ENCODE measurements around the gene ATP1A2.

The ATP1A2 gene

DNA sequence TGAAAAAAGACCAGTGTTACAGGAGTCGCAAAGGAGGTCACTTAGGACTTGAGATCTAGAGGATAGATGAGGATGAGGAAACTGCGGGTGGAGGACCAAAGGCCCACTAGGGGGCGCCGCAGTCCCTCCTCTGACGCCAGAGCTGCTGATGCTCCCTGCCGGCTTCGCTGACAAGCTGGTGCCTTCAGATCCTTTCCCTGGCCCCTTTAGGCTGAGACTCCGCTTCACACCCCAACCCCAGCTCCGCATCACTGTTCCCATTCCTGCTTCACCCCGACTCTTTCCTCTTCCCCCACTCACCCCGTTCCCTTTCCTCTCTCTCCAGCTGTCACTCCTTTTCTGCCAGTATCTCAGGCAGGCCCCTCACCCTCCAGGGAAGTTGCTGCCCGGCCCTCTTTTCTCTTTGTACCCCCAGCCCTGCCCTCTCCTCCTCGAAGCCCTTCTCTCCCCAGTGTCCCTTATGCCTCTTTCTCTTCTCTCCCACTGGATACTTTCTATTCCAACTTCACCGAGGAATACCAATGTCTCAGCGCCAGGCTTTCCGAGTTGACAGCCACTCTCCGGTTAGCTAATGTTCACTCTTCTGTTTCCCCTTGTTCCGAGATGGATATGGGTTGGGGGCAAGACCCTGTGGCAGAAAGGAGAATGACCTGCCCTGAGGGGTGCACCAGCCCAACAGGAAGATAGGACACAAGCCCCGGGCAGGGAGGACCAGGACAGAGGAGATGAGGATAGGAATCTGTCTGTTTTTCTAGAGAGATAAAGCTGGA lies 29.7 kb upstream of the ATP1A2 start:
- Histone ChIP-seq H3K9me3 (ENCODE audit: control insufficient read depth in 2 of 2, low read length in 2 of 2) (no peaks in the 10 kb centered on the region), H3K4me3 (ENCODE audit: low read length in 2 of 2) (no peak overlapping the region), H3K9ac (ENCODE audit: low read depth in 1 of 2, low read length in 2 of 2) (no peak overlapping the region), H3K36me3 (ENCODE audit: control insufficient read depth in 2 of 2, insufficient read depth in 2 of 2, low read length in 2 of 2) (peaks cover 6 to 7% of the 10 kb centered on the region in 2 donors), H3K27ac (ENCODE audit: low read depth in 2 of 2, low read length in 2 of 2) (peak overlapping the region in 1 of 2 donors; percentile 28), H3K4me1 (ENCODE audit: control insufficient read depth in 2 of 2, insufficient read depth in 2 of 2, low read length in 2 of 2) (peaks cover 0 to 4% of the 10 kb centered on the region in 2 donors), H3K27me3 (ENCODE audit: control insufficient read depth in 2 of 2, insufficient read depth in 2 of 2, low read length in 2 of 2) (peaks cover 13 to 23% of the 10 kb centered on the region in 2 donors)

DNA sequence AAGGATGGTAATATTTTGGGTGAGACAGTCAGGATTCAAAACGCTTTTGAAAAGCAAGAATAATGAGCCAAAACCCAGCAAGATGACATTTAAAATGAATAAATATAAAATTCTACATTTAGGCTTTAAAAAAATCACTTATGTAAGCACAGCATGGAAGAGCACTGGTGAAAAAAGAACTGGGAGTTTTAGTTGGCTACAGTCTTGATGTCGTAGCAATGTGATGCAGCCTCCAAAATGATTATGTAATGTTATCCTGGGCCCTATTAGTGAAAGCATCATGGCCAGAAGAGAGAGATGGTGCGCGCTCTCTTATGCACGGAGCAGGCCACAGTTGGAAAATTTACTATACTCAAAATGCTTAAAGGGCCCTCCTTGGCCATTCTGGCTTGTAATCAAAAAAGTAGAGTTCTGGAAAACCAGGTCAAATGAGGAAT lies 29.1 kb upstream of the ATP1A2 start:
- Histone ChIP-seq H3K4me1 (ENCODE audit: control insufficient read depth in 2 of 2, insufficient read depth in 2 of 2, low read length in 2 of 2) (peaks cover 0 to 4% of the 10 kb centered on the region in 2 donors), H3K36me3 (ENCODE audit: control insufficient read depth in 2 of 2, insufficient read depth in 2 of 2, low read length in 2 of 2) (peaks cover 7 to 8% of the 10 kb centered on the region in 2 donors), H3K27me3 (ENCODE audit: control insufficient read depth in 2 of 2, insufficient read depth in 2 of 2, low read length in 2 of 2) (peaks cover 12 to 17% of the 10 kb centered on the region in 2 donors), H3K9ac (ENCODE audit: low read depth in 1 of 2, low read length in 2 of 2) (no peak overlapping the region), H3K9me3 (ENCODE audit: control insufficient read depth in 2 of 2, low read length in 2 of 2) (no peaks in the 10 kb centered on the region), H3K27ac (ENCODE audit: low read depth in 2 of 2, low read length in 2 of 2) (no peak overlapping the region), H3K4me3 (ENCODE audit: low read length in 2 of 2) (no peak overlapping the region)

DNA sequence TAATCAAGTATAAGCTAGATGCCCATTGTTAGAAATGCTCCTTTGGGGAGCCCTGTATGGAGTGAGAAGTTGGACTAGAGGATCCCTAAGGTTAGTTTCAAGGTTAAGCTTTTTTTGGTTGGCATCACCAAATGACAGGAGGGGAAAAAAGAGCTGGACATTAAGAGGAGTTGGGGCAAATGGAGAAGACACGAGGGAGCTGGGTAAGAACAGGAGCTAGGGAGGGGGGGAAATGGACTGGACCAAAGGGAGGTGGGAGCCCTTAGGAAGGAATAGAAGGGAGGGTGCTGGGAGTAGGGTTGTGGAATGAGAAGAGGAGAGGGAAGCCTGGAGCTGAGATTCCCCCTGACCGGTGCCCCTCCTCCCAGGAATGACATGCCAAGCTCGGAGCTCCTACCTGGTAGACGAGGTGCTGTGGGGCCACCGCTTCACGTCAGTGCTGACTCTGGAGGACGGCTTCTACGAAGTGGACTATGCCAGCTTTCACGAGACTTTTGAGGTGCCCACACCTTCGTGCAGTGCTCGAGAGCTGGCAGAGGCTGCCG lies 28.4 kb upstream of the ATP1A2 start:
- Histone ChIP-seq H3K36me3 (ENCODE audit: control insufficient read depth in 2 of 2, insufficient read depth in 2 of 2, low read length in 2 of 2) (peaks cover 9 to 15% of the 10 kb centered on the region in 2 donors), H3K9ac (ENCODE audit: low read depth in 1 of 2, low read length in 2 of 2) (no peak overlapping the region), H3K4me3 (ENCODE audit: low read length in 2 of 2) (no peak overlapping the region), H3K4me1 (ENCODE audit: control insufficient read depth in 2 of 2, insufficient read depth in 2 of 2, low read length in 2 of 2) (peaks cover 0 to 4% of the 10 kb centered on the region in 2 donors), H3K9me3 (ENCODE audit: control insufficient read depth in 2 of 2, low read length in 2 of 2) (no peaks in the 10 kb centered on the region), H3K27me3 (ENCODE audit: control insufficient read depth in 2 of 2, insufficient read depth in 2 of 2, low read length in 2 of 2) (peaks cover 10 to 16% of the 10 kb centered on the region in 2 donors), H3K27ac (ENCODE audit: low read depth in 2 of 2, low read length in 2 of 2) (no peak overlapping the region)

DNA sequence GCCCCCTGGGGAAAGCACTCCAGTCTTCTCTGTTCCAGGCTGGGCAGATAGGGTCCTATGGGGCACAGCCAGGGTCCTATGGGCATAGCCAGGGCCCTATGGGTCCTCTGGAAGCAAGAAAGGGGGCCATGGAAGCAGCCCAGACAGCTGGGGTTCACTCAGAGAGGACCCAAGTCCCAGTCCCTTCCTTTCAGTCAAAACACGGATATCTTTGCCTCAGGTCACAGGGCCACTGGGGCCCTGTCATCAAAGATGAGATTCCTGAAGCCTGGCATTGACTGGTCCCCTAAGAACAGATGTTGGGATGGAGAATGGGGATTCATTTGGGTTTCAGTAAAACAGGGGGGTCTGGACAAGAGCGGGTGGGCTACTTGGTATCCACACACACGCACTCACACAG lies 25.7 kb upstream of the ATP1A2 start:
- Histone ChIP-seq H3K27me3 (ENCODE audit: control insufficient read depth in 2 of 2, insufficient read depth in 2 of 2, low read length in 2 of 2) (no peaks in the 10 kb centered on the region), H3K9me3 (ENCODE audit: control insufficient read depth in 2 of 2, low read length in 2 of 2) (no peaks in the 10 kb centered on the region), H3K4me3 (ENCODE audit: low read length in 2 of 2) (no peak overlapping the region), H3K36me3 (ENCODE audit: control insufficient read depth in 2 of 2, insufficient read depth in 2 of 2, low read length in 2 of 2) (peaks cover 13 to 24% of the 10 kb centered on the region in 2 donors), H3K27ac (ENCODE audit: low read depth in 2 of 2, low read length in 2 of 2) (no peak overlapping the region), H3K9ac (ENCODE audit: low read depth in 1 of 2, low read length in 2 of 2) (no peak overlapping the region), H3K4me1 (ENCODE audit: control insufficient read depth in 2 of 2, insufficient read depth in 2 of 2, low read length in 2 of 2) (peaks cover 17 to 19% of the 10 kb centered on the region in 2 donors)

DNA sequence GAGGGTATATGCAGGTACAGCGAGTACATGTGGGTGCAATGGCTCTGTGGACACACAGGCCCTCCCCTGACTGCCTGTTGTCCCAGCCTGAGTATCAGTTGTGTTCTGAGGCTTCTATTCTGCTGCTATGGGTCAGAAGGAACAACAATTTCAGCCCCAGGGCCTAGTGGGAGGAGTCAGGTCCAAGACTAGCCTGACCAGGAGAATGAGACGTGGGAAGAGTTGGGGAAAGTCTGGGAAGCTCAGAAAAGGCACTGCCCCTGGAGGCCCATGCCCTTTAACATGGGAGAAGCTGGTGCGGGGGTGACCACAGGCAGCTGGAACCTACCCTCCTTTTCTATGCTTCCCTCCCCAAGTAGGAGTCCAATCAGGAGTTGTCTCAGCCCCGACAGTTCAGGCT lies 24.8 kb upstream of the ATP1A2 start:
- Histone ChIP-seq H3K4me3 (ENCODE audit: low read length in 2 of 2) (no peak overlapping the region), H3K9me3 (ENCODE audit: control insufficient read depth in 2 of 2, low read length in 2 of 2) (no peaks in the 10 kb centered on the region), H3K9ac (ENCODE audit: low read depth in 1 of 2, low read length in 2 of 2) (no peak overlapping the region), H3K4me1 (ENCODE audit: control insufficient read depth in 2 of 2, insufficient read depth in 2 of 2, low read length in 2 of 2) (peaks cover 24 to 28% of the 10 kb centered on the region in 2 donors), H3K27me3 (ENCODE audit: control insufficient read depth in 2 of 2, insufficient read depth in 2 of 2, low read length in 2 of 2) (no peaks in the 10 kb centered on the region), H3K27ac (ENCODE audit: low read depth in 2 of 2, low read length in 2 of 2) (no peak overlapping the region), H3K36me3 (ENCODE audit: control insufficient read depth in 2 of 2, insufficient read depth in 2 of 2, low read length in 2 of 2) (peaks cover 15 to 30% of the 10 kb centered on the region in 2 donors)

DNA sequence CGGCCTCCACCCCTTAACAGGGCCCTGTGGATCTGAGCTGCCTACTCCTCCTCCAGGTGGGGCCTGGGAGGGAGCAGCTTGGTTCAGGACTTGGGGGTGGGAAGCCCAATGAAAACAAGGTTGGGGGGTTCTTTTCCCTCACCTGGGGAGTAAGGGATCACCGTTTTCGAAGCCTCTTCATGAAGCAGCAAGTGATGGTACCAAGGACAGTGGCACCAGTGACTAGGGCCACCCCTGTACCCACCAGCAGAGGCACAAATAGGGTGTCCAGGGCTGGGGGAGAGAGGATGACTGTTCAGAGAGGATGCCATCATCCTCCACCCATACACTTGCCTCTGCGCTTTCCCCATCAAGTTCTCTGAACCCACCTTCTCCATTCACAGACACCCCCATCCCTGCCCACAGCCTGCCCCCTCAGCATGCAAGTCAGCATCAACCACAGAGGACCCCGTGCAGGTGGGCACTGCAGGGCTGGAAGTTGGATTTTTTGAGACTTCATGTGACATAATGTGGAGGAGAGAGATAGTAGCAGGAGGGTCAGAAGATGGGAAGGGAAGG lies 23.8 kb upstream of the ATP1A2 start:
- Histone ChIP-seq H3K36me3 (ENCODE audit: control insufficient read depth in 2 of 2, insufficient read depth in 2 of 2, low read length in 2 of 2) (peaks cover 15 to 30% of the 10 kb centered on the region in 2 donors), H3K27me3 (ENCODE audit: control insufficient read depth in 2 of 2, insufficient read depth in 2 of 2, low read length in 2 of 2) (no peaks in the 10 kb centered on the region), H3K27ac (ENCODE audit: low read depth in 2 of 2, low read length in 2 of 2) (no peak overlapping the region), H3K9ac (ENCODE audit: low read depth in 1 of 2, low read length in 2 of 2) (no peak overlapping the region), H3K4me1 (ENCODE audit: control insufficient read depth in 2 of 2, insufficient read depth in 2 of 2, low read length in 2 of 2) (peaks cover 31 to 37% of the 10 kb centered on the region in 2 donors), H3K4me3 (ENCODE audit: low read length in 2 of 2) (no peak overlapping the region), H3K9me3 (ENCODE audit: control insufficient read depth in 2 of 2, low read length in 2 of 2) (no peaks in the 10 kb centered on the region)

DNA sequence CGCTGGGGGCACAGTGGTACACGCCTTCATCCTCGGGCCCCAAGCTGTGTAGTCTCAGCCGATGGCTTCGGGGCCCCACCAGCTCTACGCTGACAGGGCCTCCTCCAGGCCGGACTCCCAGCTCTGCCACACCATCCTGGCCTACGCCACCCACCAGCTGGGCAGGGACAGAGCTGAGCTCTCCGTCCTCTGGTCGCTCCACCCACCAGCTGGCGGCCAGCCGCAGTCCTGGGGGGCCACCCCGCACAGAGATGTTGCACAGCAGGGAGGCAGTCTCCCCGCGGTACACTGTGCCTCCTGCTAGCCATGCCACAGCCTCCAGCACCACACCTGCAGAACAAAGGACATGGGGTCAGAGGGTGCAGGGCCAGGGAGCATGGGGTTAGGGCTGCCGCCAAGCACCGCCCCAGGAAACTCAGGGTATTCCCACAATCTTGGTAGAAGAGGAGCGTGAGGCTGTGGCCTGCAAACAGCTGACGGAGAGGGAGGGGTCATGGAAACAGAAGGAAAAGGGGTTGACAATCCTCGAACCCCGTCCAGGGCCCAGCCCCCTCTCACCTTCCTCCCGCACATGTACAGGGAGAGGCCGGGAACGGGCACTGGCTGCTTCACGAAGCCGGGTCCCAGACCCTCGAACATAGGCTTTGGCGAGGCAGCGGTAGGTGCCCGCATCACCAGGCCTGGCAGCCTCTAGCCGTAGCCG lies 23.0 kb upstream of the ATP1A2 start:
- Histone ChIP-seq H3K4me1 (ENCODE audit: control insufficient read depth in 2 of 2, insufficient read depth in 2 of 2, low read length in 2 of 2) (peaks cover 38 to 45% of the 10 kb centered on the region in 2 donors), H3K27ac (ENCODE audit: low read depth in 2 of 2, low read length in 2 of 2) (no peak overlapping the region), H3K9ac (ENCODE audit: low read depth in 1 of 2, low read length in 2 of 2) (no peak overlapping the region)

DNA sequence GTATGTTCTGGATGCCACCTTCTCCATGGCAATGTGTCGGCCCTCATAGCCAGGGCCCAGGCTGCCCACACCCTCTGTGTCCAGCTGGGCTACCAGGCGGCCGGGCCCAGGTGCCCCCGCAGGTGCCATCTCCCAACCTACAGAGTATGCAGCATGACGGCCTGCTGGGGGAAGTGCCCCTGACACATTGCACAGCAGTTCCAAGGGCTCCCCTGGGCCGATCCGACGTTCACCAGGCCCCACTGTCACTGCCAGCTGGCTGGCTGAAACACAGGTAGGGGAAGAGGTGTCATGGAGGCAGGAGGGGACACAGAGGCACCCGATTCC lies 22.5 kb upstream of the ATP1A2 start:
- Histone ChIP-seq H3K27ac (ENCODE audit: low read depth in 2 of 2, low read length in 2 of 2) (no peak overlapping the region), H3K4me3 (ENCODE audit: low read length in 2 of 2) (no peak overlapping the region), H3K36me3 (ENCODE audit: control insufficient read depth in 2 of 2, insufficient read depth in 2 of 2, low read length in 2 of 2) (peaks cover 15 to 30% of the 10 kb centered on the region in 2 donors), H3K27me3 (ENCODE audit: control insufficient read depth in 2 of 2, insufficient read depth in 2 of 2, low read length in 2 of 2) (no peaks in the 10 kb centered on the region), H3K9me3 (ENCODE audit: control insufficient read depth in 2 of 2, low read length in 2 of 2) (no peaks in the 10 kb centered on the region), H3K4me1 (ENCODE audit: control insufficient read depth in 2 of 2, insufficient read depth in 2 of 2, low read length in 2 of 2) (peaks cover 43 to 50% of the 10 kb centered on the region in 2 donors), H3K9ac (ENCODE audit: low read depth in 1 of 2, low read length in 2 of 2) (no peak overlapping the region)

More for the DNA sequence above, 23.0 kb upstream of the ATP1A2 start:
- no peaks in the 10 kb centered on the region for H3K27me3 ChIP-seq (ENCODE audit: control insufficient read depth in 2 of 2, insufficient read depth in 2 of 2, low read length in 2 of 2)
- no peaks in the 10 kb centered on the region for H3K9me3 ChIP-seq (ENCODE audit: control insufficient read depth in 2 of 2, low read length in 2 of 2)
- peaks cover 15 to 30% of the 10 kb centered on the region in 2 donors for H3K36me3 ChIP-seq (ENCODE audit: control insufficient read depth in 2 of 2, insufficient read depth in 2 of 2, low read length in 2 of 2)
- H3K4me3 ChIP-seq (ENCODE audit: low read length in 2 of 2): no peak overlapping the region

DNA sequence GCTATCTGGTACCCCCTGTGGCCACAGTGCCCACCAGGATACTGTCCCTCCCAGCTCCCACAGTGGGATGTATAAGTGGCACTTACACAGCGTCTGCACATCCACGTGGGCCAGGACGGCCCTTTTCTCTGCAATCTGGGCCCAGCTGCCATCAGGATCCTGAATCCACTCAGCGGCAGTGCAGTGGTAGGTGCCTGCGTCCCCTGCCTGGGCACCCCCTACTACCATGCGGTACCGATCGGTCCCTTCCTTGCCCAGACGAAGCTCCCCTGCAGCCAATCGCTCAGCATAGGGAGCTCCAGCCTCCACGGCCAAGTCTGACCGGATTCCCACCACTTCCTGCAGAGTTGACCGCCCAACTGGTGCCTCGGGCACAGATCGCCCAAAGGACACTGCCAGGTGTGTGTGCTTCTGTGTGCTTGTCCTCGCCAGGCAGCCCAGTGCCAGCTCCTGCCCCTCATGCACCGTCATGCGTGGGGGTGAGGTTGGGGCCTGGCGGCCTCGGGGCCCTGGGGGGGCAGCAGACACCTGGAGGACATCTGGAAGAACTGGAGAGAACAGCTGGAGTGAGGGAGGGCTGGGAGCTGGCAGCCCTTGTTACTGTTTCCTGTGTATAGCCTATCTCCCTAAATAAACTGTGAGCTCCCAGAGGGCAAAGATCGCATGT lies 21.8 kb upstream of the ATP1A2 start:
- H3K27ac ChIP-seq (ENCODE audit: low read depth in 2 of 2, low read length in 2 of 2): peak overlapping the region; percentile 59 to 67
- H3K4me1 ChIP-seq (ENCODE audit: control insufficient read depth in 2 of 2, insufficient read depth in 2 of 2, low read length in 2 of 2): peaks cover 43 to 50% of the 10 kb centered on the region in 2 donors

More for the DNA sequence above, 21.8 kb upstream of the ATP1A2 start:
- Histone ChIP-seq H3K9me3 (ENCODE audit: control insufficient read depth in 2 of 2, low read length in 2 of 2) (no peaks in the 10 kb centered on the region), H3K4me3 (ENCODE audit: low read length in 2 of 2) (no peak overlapping the region), H3K27me3 (ENCODE audit: control insufficient read depth in 2 of 2, insufficient read depth in 2 of 2, low read length in 2 of 2) (no peaks in the 10 kb centered on the region), H3K36me3 (ENCODE audit: control insufficient read depth in 2 of 2, insufficient read depth in 2 of 2, low read length in 2 of 2) (peaks cover 15 to 30% of the 10 kb centered on the region in 2 donors), H3K9ac (ENCODE audit: low read depth in 1 of 2, low read length in 2 of 2) (no peak overlapping the region)
